ENCODE data around the gene ARID5B.

ARID5B gene

DNA sequence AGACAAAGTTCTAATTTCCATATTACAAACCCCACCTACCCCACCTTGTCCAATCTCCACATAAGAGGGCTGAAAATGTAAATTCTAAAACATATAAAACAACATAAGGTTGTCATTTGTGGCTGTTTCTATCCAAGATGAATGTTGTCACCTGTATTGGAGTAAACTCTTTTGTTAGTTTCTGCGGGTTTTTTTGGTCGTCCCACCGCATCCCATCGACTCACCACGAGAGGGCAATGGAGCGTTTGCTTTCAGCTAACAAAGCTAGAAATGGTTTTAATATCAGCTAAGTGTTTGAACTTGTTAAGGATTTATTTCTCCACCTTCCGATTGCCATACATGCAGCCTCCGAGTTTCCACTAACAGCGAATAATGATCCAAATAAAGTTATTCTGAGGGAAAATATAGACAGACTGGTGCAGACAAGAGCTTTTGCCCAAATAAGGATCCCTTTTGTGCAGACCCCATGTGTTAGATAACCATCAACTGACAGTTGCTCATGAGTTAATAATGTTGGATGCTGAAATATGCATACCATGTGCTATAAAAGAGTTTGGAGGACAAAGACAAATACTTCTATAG lies 137.2 kb downstream of the ARID5B start:
- DNase-seq: peak; percentile 69

DNA sequence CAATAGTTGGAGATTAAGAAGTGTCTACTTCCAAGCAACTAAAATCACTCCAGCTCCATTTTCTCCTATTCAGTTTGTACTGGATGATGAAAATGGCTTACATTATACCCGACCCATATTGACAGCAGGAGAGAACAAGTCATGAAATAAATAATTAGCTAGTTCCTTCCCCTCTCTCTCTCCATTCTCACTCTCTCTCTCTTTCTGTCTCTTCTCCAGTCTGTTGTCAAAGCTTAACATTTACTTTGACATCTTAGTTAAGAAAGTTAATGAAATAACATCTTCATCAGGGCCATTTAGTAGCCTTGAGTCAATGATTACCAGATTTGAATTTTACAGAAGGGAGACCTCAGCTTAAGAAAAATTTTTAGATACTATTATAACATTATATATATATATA lies 138.5 kb downstream of the ARID5B start:
- no peak for DNase-seq

DNA sequence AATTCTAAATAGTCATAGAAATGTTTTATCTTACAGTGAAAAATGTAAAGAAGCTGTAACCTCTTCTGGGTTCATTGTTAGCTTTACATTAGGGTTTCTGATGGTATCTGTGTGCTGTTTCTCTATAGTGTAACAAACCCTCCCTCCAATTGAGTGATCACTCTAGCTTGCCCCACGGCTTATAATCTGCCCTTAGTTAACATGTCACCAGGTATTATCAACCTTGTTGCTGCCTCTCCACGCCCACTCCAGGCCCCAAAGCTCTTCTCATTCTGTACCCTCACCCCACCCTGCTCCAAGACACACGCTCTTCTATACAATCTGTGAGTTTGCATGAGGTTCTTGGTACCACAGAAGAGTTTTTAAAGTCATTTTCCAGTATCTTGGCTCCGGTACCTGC lies 139.4 kb downstream of the ARID5B start:
- DNase-seq: no peak

DNA sequence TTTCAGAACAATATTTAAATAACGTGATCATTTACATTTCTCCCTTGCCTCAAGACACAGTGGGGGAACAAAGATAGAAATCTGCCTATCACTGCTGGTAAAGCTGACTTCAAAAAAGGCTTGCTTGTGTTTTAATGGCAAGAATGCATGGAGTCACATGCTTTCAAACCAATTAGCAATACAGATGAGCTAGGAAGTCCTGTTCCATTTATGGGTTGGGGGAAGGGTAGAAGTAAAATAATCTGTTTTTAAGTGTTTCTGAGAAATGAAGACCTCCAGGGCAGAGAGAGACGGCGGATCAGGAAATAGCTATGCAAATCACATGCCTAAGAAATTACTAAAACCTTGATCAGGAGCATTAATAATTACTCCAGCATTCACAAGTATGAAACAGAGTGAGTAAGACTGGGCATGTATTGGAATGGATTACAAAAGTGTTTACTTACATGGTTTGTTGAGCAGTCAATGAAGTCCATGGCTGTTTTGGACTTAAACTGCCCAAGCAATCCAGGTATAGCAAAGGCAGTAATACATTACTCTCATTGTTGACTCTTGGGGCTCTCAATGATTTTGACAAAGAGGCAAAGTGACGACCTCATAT lies 142.0 kb downstream of the ARID5B start:
- no peak for DNase-seq

DNA sequence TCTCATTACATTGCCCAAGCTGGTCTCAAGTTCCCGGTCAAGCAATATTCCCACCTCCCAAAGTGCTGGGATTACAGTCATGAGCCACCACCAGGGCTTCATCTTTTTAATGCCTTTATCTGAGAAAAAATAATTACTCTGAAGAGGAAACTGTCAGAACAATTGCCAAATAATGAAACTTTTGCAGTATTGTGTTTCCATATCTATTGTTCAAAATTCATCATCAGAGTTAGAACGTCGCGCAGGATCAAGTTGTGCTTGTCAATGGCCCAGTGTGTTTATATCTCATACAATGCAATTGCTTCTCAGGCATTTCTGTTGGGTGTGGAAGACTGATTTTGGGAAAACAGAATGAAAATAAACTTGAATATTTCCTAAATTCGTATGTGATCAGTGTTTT lies 143.1 kb downstream of the ARID5B start:
- no peak for DNase-seq

DNA sequence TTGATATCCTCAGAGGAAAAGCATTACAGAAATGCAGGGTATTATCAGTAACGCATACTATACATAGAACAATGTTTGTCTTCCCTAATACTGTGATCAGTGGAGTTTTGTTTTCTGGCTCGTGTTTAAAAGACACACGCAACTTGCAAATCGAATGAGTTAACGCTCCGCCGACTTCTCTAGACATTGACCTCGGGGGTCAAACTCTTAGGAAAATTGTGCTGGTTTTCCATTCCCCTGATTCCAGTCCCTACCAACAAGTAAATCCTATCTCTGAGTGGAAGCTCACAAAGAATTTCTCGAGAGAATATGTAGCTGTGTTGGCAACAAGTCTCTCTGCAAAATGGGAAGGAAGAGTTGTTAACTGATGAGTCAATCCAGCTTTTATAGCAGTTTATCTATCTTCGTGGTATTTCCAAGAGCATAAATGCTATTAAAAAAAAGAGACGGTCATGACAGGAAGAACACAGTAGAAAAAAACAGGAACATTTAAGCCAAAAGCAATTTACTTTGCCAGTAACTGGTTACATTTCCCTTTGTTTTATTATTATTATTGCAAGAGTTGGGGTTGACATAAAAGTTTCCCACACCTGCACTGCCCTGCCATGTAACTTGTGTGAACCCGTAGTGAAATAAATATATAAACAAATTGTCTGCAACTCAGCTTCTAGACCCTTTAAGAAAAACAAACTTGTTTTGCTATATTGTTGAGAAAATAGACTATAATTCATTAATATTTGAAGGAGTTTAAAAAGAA lies 144.4 kb downstream of the ARID5B start:
- no peak for DNase-seq

DNA sequence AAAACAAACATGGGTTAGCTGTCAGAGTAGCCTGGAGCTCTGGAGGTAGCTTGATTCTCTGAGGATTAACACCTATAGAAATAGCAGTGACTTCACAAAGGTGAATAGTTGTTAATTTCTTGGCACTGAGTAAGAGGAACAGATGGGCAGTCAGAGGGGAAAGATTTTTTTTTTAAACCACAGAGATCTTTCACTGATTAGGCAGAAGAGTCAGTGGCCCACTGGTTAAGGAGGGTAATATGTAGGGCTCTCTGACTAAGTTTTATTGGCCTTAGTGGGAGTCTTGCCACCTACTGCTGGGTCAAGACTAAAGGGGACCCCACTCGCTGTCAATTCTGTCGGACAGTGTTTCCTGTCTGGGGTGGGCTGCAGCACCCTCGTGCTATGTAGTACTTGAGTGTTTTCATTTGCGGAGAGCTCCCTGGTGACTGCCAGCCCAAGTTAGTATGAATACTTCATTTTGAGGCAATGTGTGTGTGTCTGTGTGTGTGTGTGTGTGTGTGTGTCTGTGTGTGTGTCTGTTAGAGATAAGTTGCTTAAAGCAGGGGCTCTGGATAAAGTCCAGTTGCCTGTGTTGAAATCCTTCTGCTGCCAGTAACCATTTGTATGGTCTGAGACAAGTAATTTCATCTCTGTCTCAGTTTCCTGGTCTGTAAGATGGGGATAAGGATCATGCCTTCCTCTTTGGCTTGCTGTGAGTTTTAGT lies 145.2 kb downstream of the ARID5B start:
- DNase-seq: peak; percentile 53

DNA sequence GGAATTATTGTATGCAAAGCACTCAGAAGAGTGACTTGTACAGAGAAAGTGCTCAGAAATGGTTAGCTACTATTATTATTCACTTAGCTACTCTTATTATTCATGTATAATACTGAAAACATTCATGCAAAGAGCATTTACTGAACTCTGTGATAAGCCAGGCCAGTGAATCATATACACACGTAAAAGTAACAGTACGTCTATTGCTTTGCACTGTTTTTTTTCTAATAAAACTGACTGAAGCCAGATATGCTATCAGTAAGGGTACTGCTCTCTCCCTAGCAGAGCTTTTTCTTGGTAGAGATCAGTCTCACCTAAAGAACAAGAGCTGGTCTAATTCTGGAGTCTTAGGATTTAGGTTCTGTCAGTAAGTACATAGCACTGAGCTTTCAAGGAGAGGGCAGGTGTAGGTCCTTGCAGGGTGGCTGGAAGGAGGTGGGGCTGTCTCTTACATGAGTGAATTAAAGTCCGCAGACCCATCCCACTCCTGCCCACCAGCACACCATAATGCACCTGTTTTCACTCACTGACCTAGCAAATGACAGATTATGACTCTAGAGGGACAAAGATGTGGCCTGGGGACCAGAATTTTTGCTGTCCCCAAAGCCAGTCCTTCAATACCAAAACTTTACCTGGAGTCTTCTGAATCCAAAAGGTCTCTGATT lies 145.9 kb downstream of the ARID5B start:
- peak; percentile 3 for DNase-seq

DNA sequence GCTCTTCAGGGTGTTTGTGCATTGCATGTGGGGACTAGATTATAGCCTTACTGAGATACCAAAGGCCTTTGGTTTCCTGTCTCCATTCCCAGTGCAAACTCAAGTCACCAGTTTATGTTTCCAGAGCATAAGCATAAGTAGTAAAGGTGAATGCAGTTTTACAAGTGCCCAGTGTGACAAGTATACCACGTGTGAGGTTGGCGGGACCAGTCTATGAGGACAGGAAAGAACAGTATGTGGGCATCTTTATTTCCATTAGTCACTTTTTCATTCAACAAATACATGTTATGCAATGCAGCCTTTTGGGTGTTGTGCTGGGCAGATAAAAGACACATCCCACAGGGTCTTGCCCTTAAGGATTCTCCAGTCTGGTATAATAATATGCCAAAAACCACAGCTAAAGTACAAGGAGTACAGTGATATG lies 146.5 kb downstream of the ARID5B start:
- DNase-seq: no peak

DNA sequence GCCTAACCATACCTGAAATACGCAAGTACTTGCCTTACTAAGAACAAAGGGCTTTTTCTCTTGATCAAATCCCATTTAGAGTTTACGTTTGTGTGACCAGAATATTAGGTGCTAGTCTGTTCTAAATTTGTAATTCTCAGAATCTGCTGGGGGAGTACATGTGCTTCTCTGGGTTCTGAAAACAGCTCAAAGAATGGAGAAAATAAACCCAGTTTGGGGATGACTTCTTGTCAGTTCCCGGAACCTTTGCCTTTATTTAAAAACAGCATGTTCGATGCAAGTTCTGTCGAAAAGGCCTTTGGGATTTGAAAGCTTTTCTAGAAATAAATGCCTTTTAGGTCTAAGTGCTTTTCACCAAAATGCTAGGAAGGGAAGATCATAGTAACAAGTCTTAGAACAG lies 147.0 kb downstream of the ARID5B start:
- DNase-seq: no peak

DNA sequence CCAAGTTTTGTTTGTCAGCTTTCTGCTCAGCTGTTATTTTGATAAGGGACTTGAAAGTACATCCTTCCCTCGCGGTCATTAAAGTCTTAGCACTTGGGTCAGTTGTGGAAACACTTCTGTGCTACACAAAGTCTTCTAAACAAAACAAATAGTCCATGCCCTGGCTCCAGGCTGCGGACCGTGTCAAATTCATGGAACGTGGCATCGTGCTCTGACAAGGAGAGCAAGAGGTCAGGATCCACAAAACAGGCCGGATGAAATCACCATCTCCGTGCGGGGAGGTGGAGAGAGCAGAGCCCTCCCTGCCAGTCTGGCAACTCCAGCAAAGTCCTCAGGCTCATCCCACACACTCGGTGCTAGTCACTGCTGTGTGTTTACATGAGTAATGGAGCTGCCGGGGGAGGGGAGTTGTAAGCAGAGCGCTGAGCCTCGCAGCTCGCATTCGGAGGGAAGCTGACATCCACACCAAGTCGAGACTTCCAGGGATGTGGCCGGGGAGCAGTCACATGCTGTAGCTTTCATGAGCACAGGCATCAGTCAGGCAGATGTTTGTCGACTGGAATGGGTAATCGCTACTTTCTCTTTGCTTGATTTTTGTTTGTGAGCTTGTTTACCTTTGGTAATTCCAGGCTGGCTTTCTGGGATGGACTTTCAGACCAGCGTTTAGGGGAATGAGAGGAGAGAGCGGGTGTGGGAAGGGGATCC lies 147.6 kb downstream of the ARID5B start:
- DNase-seq: peak; percentile 84

DNA sequence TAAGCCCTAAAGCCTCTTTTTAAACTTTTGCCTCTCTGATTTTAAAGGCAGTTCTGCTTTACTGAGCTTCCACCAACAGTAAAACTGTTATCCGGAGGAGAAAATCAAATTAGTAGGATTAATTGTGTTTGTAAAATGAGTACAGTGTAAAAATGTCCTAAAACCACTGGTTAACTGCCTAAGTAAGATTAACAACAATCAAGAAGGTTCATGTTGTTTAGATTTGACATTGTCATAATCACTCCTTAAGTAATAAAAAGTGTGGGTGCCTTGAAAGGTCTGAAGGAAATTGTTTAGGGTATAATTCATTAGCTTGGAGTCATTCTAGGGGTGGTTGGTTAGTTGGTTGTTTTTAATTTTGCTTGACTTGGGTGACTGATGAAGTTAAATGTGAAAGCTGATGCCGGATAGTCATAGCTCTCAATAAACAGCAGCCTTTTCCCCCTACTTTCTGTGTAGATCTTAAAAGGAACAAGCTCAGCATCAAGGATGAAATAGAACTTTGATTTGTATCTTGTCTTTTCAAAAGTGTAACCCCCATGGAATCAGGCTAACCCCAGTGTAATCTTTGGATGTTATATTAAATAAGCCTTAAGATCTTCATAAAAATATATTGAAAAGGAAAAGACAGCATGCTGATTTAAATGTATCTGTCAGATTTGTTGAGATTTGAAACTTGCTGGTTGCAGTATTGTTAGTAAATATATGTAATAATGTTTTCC lies 148.3 kb downstream of the ARID5B start:
- DNase-seq: peak; percentile 29

DNA sequence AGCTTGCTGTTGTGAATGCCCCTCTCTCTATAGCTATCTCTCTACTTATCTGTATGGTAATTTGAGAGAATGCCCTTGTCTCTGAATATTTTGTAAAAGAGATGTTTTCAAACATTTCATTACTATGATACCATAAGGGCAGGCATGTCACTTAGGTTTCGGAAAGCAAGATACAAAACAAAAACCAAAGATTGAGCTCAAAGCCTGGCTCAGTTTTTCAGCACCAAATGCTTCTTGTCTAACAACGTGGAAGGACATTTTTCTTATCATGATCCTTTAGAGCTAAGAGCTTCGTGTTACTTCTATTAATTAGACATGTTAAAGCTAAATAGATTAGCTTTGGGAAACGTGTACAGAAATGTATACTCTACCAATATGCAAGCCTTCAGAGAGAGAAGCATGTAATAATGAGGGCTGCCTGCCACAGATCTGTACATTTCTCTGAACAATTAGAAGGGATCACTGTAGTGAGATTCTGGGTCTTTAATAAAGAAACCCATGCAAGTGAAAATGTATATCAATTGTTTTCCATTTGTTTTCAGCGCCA lies 148.9 kb downstream of the ARID5B start:
- no peak for DNase-seq

DNA sequence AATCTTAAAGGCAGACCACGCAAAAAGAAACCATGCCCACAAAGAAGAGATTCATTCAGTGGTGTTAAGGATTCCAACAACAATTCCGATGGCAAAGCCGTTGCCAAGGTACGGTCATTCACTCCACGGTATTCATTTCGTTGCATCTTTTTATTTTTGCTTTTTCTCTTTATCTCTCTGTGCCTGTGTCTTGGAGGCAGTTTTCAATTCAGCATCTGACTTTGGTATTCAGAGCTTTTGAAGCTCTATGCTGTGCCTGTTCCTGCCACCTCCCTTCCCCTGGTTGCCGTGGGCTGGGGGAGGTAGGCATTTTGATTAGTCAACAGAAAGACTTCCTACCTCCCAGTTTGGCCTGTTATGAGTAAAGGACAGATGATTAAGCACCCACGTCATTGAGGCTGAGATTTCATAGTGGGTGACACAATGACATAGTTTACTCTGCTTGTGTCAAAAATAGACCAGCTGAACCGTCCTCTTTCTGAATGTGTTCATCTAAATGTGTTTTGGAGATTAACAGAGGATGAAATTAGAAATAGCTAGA lies 149.5 kb downstream of the ARID5B start:
- no peak for DNase-seq

DNA sequence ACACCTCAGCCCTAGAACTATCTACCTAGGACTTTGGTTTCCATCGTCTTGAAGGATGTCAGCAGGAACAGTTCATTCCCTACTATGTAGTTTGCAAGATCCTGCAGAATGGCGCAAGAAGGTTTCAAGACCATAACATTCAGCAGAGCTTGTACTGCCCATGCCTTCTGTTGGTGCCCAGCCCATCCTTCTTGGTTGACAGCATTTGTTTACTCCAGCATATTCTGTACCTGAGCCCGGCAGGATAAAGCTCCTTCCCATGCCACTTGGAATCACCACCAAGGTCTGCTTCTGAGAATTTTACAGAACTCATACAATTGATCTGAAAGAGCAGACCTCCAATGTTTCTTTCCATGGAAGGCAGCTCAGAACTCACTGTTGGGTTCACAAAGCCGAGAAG lies 150.8 kb downstream of the ARID5B start:
- no peak for DNase-seq

DNA sequence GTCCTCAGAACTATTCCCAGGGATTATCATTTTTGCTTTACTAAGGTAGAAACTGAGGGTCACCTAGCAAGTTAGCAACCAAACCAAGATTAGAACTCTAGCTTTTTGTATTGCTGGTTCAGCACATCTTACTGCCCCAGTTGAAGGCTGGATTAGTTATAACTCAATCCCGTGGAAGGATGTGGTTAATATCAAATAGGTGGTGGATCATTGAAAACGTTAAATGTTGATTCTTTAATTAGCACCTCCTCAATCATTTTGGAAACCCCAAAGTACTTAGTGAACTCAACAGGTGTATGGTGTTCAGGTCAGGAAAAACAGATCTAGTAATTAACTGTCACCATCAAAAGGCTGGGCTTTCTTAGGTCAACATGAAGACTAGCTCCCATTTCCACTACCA lies 152.4 kb downstream of the ARID5B start:
- no peak for DNase-seq

DNA sequence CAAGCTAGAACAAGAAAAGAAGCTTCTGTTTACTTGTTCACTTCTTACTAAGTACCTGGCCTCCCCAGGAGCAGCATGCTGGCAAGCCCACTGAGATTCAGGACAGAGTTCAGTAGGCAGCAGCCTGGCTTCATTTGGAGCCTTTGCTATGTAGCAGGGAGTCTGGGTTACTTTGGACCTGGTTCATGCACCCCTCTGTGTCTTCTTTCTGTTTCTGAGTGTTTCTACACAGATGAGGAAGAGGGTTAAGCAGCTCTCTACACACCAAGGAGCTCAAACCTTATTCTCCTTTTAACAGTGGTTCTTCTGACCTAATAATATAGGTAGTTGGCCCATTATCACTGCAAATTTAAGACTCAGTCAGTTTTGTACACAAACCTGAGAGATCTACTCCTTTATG lies 152.9 kb downstream of the ARID5B start:
- DNase-seq: no peak

DNA sequence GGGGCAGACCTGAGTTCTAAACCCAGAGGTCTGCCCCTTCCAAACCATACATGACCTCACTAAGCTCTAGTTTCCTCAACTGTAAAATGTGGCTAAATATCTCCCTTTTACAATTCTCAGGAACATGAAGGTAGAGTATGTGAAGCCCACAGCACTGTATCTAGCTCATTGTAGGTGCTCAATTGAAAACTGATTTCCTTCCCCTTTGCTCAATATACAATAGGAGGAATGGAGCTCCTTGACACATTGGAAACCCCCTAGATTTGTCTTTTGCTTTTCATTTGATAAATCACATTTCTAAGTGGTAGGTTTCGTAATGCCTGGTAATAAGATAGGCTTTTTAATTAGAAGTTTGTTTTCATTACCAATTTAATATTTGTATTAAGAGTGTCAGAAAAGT lies 153.3 kb downstream of the ARID5B start:
- no peak for DNase-seq

DNA sequence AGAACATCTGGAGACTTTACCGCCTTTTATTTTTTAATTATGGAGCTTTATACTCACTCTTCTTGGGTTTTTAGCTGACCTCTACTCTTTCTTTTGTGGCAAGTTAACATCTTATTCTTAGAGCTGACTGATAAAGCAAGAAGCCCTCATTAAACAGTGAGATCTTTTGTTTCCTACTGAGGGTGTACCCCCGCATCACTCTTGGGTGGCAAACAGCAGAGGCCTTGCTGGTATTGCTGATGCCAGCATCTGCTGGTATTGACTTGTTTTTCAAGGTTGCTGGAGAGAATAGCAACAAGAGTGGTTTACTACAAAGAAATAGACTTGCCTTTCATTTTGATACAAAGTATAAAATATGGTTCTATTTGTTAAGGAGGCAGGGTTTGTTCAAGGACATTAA lies 154.7 kb downstream of the ARID5B start:
- DNase-seq: no peak

DNA sequence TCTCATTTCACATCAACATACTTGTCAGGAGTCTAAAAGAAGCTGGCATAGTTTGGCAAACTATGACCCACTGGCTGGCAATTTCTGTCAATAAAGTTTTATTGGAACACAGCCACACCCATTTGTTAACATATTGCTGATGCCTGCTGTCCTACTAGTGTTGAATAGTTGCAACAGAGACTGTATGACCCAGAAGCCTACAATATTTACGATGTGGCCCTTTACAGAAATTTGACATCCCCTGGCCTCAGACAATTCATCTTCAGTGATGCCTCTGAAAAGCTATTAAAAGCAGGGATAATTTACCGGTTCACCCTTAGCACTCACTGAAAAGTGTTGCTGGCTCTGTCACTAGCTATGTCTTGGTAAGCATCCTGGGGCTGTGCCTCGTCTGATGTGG lies 155.2 kb downstream of the ARID5B start:
- DNase-seq: no peak

DNA sequence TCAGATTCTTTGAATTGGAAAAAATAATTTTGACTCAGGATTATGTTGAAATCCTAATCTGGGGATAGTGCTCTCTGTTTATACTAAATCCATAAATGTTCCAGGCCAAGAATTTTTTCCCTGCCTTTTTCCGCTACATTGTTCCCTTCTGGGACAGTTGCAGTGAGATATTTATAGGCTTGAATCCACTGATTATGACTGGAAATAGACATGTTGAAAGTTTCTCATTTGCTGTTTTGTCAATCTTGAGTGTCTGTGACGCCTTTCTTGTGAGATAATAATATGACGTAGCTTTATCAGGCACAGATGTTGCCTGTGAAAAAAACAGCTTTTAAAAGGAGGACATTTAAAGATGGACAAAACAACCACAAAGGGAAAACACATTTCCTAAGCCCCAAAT lies 155.9 kb downstream of the ARID5B start:
- no peak for DNase-seq

Measured in NCI-H82 (cell line).